ENCODE measurements around the gene NEB.

NEB gene

DNA sequence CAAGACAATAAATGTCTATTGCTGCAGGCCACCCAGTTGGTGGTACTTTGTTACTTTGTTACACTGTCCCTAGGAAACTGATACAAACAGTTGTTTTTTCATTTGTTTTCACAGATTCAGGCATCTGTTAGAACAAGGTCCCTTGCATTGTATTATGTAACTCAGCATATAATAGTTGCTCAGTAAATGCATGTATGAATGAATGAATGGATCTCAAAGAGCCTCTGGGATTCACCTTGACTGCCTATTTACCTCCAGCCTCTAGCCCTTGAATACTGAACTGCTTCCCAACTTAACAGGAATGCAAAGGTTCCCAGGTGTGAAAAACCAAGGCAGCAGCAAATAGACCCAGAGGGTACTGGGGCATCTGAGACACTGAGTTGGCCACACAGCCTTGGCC is 27.4 kb upstream of the NEB start:
- in situ Hi-C loops (cut with MboI; ENCODE audit: low pct_unique_long_range_greater_than_20kb, low sequenced_read_pairs, unreplicated experiment), result no loop called here
- no peak for DNase-seq (ENCODE audit: low spot score)
- TF ChIP-seq, protein P1, sequence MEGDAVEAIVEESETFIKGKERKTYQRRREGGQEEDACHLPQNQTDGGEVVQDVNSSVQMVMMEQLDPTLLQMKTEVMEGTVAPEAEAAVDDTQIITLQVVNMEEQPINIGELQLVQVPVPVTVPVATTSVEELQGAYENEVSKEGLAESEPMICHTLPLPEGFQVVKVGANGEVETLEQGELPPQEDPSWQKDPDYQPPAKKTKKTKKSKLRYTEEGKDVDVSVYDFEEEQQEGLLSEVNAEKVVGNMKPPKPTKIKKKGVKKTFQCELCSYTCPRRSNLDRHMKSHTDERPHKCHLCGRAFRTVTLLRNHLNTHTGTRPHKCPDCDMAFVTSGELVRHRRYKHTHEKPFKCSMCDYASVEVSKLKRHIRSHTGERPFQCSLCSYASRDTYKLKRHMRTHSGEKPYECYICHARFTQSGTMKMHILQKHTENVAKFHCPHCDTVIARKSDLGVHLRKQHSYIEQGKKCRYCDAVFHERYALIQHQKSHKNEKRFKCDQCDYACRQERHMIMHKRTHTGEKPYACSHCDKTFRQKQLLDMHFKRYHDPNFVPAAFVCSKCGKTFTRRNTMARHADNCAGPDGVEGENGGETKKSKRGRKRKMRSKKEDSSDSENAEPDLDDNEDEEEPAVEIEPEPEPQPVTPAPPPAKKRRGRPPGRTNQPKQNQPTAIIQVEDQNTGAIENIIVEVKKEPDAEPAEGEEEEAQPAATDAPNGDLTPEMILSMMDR (IDR thresholded peaks at IDR 0.05; ENCODE audit: extremely low read depth, insufficient read depth, missing control alignments), result no peak

DNA sequence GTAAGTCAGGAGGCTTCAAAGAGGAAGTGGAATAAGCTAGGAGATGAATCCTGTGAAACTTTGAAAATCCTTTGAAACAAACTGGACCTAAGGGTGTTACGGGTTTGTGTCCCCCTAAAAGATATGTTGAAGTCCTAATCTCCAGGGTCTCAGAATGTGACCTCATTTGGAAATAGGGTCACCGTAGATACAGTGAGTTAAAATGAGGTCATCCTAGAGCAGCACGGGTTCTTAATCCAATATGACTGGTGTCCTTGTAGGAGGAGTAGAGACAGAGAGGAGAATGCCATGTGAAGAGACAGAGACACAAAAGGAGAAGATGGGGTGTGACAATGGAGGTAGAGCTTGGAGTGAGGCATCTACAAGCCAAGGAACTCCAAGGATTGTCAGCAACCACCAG is 26.9 kb upstream of the NEB start:
- TF ChIP-seq, protein P1 (IDR thresholded peaks at IDR 0.05; ENCODE audit: extremely low read depth, insufficient read depth, missing control alignments), result no peak
- no peak for DNase-seq (ENCODE audit: low spot score)
- in situ Hi-C loops (cut with MboI; ENCODE audit: low pct_unique_long_range_greater_than_20kb, low sequenced_read_pairs, unreplicated experiment), result no loop called here

DNA sequence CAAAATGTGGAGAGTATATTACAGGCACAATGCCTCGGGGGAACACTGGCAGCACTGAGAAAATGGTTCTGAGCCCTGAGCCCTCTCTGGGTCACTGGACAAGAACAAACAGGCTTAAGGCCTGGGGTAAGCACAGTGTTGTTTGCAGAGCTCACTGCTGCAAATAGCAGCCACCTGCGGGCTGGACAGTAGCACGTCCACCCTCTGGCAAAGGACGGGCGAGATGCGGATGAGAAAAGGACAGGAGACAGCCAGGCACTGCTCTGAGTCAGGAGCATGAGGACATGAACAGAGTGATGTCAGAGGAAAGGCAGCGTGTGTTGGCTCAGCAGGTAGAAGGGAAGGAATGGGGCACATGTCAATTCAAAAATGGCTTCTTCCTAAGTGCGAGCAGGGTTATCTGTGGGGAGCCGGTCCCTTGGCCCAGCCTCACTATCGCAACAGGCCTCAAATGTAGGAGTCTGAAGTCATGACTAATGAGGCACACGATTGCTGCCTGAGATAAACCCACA is 25.9 kb upstream of the NEB start:
- in situ Hi-C loops (cut with MboI; ENCODE audit: low pct_unique_long_range_greater_than_20kb, low sequenced_read_pairs, unreplicated experiment), result no loop called here
- DNase-seq (ENCODE audit: low spot score), result no peak
- TF ChIP-seq, protein P1 (IDR thresholded peaks at IDR 0.05; ENCODE audit: extremely low read depth, insufficient read depth, missing control alignments), result no peak

DNA sequence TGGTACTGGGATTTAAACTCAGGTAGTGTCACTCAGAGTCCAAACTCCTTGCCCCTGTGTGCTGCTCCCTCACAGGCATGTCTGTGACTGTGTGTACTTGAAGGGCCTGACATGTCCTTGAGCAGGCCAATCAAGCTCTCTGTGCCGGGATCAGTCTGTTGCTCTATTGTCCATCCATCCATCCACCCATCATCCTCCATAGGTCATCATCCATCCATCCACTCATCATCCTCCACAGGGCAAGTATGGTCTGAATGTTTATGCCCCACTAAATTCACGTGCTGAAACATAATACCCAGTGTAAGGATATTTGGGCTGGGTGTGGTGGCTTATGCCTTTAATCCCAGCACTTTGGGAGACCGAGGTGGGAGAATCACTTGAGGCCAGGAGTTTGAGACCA is 24.5 kb upstream of the NEB start:
- TF ChIP-seq, protein P1 (IDR thresholded peaks at IDR 0.05; ENCODE audit: extremely low read depth, insufficient read depth, missing control alignments), result no peak
- no peak for DNase-seq (ENCODE audit: low spot score)
- in situ Hi-C loops (cut with MboI; ENCODE audit: low pct_unique_long_range_greater_than_20kb, low sequenced_read_pairs, unreplicated experiment), result no loop called here

DNA sequence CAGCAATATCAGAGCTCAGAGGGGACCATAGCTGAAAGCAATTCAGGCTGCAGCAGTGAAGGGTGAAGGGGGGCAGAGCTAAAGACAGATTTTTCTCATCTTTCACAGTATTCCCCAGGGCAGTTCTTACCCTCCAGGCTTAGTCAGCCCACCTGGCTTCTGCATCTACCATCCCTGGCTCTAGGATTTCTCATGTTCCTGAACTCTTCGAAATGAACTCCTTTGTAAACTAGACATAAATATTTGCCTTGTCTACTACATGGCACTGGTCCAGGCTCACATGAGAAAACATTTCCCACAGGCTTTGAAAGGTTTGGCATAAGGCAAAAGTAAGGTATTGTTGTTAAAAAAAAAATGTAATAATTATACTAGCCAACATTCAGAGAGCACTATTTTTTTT is 23.6 kb upstream of the NEB start:
- in situ Hi-C loops (cut with MboI; ENCODE audit: low pct_unique_long_range_greater_than_20kb, low sequenced_read_pairs, unreplicated experiment), result no loop called here
- TF ChIP-seq, protein P1 (IDR thresholded peaks at IDR 0.05; ENCODE audit: extremely low read depth, insufficient read depth, missing control alignments), result no peak
- DNase-seq (ENCODE audit: low spot score), result no peak

DNA sequence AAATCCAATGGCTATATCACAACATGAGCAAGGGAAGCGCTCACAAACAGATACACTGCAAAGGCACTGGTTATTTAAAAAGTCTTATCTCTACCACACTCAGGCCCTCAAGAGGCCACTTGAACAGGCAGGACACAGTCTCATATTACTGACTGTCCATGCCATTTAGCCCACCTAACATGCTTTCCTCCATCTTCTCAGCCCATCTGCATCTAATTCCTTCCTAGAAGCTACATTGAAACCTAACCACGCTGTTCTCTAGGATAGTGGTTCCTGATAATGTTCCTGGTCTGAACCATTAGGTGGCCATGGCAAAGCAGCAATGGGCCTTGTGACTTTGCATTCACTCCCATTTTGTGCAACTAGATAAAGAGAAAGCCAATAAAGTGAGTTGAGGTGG is 22.5 kb upstream of the NEB start:
- DNase-seq (ENCODE audit: low spot score), result no peak
- in situ Hi-C loops (cut with MboI; ENCODE audit: low pct_unique_long_range_greater_than_20kb, low sequenced_read_pairs, unreplicated experiment), result no loop called here
- TF ChIP-seq, protein P1 (IDR thresholded peaks at IDR 0.05; ENCODE audit: extremely low read depth, insufficient read depth, missing control alignments), result no peak

All from GM13977 (cell line).